ENCODE data around the gene LAMB3.

The LAMB3 gene

GRCh38 chr1:209626346-209627026 lies 25.7 kb downstream of the LAMB3 start:
- TF ChIP-seq ZNF596 (tag by site-specific recombination; IDR thresholded peaks at IDR 0.05) = no peak
- TF ChIP-seq, protein P1, sequence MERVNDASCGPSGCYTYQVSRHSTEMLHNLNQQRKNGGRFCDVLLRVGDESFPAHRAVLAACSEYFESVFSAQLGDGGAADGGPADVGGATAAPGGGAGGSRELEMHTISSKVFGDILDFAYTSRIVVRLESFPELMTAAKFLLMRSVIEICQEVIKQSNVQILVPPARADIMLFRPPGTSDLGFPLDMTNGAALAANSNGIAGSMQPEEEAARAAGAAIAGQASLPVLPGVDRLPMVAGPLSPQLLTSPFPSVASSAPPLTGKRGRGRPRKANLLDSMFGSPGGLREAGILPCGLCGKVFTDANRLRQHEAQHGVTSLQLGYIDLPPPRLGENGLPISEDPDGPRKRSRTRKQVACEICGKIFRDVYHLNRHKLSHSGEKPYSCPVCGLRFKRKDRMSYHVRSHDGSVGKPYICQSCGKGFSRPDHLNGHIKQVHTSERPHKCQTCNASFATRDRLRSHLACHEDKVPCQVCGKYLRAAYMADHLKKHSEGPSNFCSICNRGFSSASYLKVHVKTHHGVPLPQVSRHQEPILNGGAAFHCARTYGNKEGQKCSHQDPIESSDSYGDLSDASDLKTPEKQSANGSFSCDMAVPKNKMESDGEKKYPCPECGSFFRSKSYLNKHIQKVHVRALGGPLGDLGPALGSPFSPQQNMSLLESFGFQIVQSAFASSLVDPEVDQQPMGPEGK (tag by site-specific recombination; IDR thresholded peaks at IDR 0.05) = no peak
- no peak for TF ChIP-seq ZNF658 (tag by site-specific recombination; IDR thresholded peaks at IDR 0.05)
- no peak for TF ChIP-seq MEIS1 (CRISPR knock-in tag; IDR thresholded peaks at IDR 0.05; ENCODE audit: borderline replicate concordance)
- TF ChIP-seq ZNF366 (tag by site-specific recombination; conservative IDR thresholded peaks at IDR 0.05) = no peak
- TF ChIP-seq ZNF629 (tag by site-specific recombination; IDR thresholded peaks at IDR 0.05) = no peak
- TF ChIP-seq, protein P2, sequence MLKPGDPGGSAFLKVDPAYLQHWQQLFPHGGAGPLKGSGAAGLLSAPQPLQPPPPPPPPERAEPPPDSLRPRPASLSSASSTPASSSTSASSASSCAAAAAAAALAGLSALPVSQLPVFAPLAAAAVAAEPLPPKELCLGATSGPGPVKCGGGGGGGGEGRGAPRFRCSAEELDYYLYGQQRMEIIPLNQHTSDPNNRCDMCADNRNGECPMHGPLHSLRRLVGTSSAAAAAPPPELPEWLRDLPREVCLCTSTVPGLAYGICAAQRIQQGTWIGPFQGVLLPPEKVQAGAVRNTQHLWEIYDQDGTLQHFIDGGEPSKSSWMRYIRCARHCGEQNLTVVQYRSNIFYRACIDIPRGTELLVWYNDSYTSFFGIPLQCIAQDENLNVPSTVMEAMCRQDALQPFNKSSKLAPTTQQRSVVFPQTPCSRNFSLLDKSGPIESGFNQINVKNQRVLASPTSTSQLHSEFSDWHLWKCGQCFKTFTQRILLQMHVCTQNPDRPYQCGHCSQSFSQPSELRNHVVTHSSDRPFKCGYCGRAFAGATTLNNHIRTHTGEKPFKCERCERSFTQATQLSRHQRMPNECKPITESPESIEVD (tag by site-specific recombination; IDR thresholded peaks at IDR 0.05) = no peak
- TF ChIP-seq ZBTB8A (tag by site-specific recombination; IDR thresholded peaks at IDR 0.05) = no peak
- TF ChIP-seq, protein P3, sequence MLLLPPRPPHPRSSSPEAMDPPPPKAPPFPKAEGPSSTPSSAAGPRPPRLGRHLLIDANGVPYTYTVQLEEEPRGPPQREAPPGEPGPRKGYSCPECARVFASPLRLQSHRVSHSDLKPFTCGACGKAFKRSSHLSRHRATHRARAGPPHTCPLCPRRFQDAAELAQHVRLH (tag by site-specific recombination; IDR thresholded peaks at IDR 0.05) = no peak
- no peak for TF ChIP-seq ZNF26 (tag by site-specific recombination; IDR thresholded peaks at IDR 0.05)
- TF ChIP-seq ZNF19 (tag by site-specific recombination; IDR thresholded peaks at IDR 0.05; ENCODE audit: low read depth) = no peak
- TF ChIP-seq ZNF169 (tag by site-specific recombination; IDR thresholded peaks at IDR 0.05) = no peak
- TF ChIP-seq ZNF549 (tag by site-specific recombination; IDR thresholded peaks at IDR 0.05) = no peak
- no peak for TF ChIP-seq ZNF558 (tag by site-specific recombination; IDR thresholded peaks at IDR 0.05)
- no peak for TF ChIP-seq ZNF701 (tag by site-specific recombination; IDR thresholded peaks at IDR 0.05)
- CTCF ChIA-PET = interaction anchor here (0.6 to 2.1 kb wide), 16 partner anchors 8 to 233 kb away, joined by 3 to 16 read pairs (median 4); partner anchors contain the start of gene LAMB3

DNA sequence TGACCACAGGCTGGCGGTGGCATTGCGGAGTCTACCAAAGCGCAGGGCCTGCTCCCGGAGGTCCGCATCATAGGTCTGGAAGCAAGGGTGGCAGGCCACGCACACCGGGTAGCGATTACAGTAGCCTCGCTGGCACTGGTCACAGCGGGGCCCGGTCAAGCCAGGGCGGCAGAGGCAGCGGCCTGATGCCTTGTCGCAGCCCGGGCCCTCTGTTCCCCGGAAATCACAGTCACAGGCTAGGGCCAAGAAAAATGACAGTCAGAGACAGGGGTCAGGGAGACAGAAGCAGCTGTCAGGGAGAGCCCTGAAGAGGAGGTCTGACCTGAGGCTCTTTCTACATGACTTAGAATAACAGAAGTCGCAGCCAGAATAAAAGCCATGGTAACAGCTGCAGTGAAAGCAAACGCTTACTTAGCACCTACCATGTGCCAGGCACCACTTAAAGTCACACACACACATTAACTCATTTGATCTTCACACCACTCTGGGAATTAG lies 26.4 kb downstream of the LAMB3 start:
- CTCF ChIA-PET = interaction anchor here (0.6 to 1.0 kb wide), 3 partner anchors 9 to 44 kb away, joined by 3 read pairs; no protein-coding TSS in a partner anchor
- H3K36me3 ChIP-seq (ENCODE audit: control insufficient read depth in 2 of 2, insufficient read depth in 1 of 2, low read length in 2 of 2) = no peaks in the 10 kb centered on the region
- TF ChIP-seq MEIS1 (CRISPR knock-in tag; IDR thresholded peaks at IDR 0.05; ENCODE audit: borderline replicate concordance) (no peak), ZNF585B (tag by site-specific recombination; IDR thresholded peaks at IDR 0.05) (no peak), RBAK (tag by site-specific recombination; IDR thresholded peaks at IDR 0.05) (no peak), OVOL3 (tag by site-specific recombination; IDR thresholded peaks at IDR 0.05) (no peak), ZNF18 (tag by site-specific recombination; IDR thresholded peaks at IDR 0.05) (no peak), ZNF571 (tag by site-specific recombination; IDR thresholded peaks at IDR 0.05) (no peak), ZNF529 (tag by site-specific recombination; IDR thresholded peaks at IDR 0.05; ENCODE audit: insufficient replicate concordance) (no peak), ZBTB8A (tag by site-specific recombination; IDR thresholded peaks at IDR 0.05) (no peak), IKZF3 (tag by site-specific recombination; IDR thresholded peaks at IDR 0.05) (no peak), ZNF26 (tag by site-specific recombination; IDR thresholded peaks at IDR 0.05) (no peak), ZNF416 (tag by site-specific recombination; IDR thresholded peaks at IDR 0.05) (no peak)
- TF ChIP-seq, protein P1 (tag by site-specific recombination; IDR thresholded peaks at IDR 0.05) = no peak

More at GRCh38 chr1:209626346-209627026, 25.7 kb downstream of the LAMB3 start:
- Histone ChIP-seq H3K27ac (ENCODE audit: extremely low read depth, low read depth, low read length) (no peak overlapping the region), H3K9me3 (ENCODE audit: control insufficient read depth, insufficient read depth, low read depth, low read length) (no peaks in the 10 kb centered on the region), H3K4me3 (ENCODE audit: low read depth, low read length) (no peak overlapping the region), H3K36me3 (ENCODE audit: control insufficient read depth in 2 of 2, insufficient read depth in 1 of 2, low read length in 2 of 2) (no peaks in the 10 kb centered on the region), H3K4me1 (ENCODE audit: control insufficient read depth, insufficient read depth, low read length) (no peaks in the 10 kb centered on the region)
- POLR2A ChIA-PET = no interaction called here

More for the DNA sequence above, 26.4 kb downstream of the LAMB3 start:
- Histone ChIP-seq H3K4me3 (ENCODE audit: low read depth, low read length) (no peak overlapping the region), H3K4me1 (ENCODE audit: control insufficient read depth, insufficient read depth, low read length) (no peaks in the 10 kb centered on the region), H3K9me3 (ENCODE audit: control insufficient read depth, insufficient read depth, low read depth, low read length) (no peaks in the 10 kb centered on the region), H3K27ac (ENCODE audit: extremely low read depth, low read depth, low read length) (no peak overlapping the region)
- POLR2A ChIA-PET = no interaction called here

Measured in HEK293 (cell line).